ENCODE results near the gene PPP2R2D. TPM values are rescaled to one million over a fixed set of nuclear protein-coding genes. Genes with fewer than 3 reads are reported as not detected.
"Not testable (repeated sequence)": the region's sequence is repeated elsewhere in the genome, so short reads cannot be mapped to it uniquely, and the experiment has no call there.

Gene PPP2R2D
- total RNA-seq, 1 donor from 2014 or later = 53.4 TPM

DNA sequence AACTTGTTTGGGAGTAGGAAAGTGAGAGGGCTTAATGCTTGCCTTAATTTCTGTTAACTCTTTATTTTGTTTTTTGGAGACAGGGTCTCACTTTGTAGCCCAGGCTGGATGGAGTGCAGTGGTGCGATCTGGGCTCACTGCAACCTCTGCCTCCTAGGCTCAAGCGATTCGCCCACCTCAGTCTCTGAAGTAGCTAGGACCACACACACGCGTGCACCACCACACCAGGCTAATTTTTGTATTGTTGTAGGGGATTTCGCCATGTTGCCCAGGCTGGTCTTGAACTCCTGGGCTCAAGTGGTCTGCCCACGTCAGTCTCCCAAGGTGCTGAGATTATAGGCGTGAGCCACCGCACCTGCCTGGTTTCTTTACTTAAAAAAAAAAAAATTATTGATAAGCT lies 1.9 kb downstream of the PPP2R2D start:
- DNase-seq (ENCODE audit: low spot score in 2 of 2) (no peak), FAIRE-seq (no peak)

DNA sequence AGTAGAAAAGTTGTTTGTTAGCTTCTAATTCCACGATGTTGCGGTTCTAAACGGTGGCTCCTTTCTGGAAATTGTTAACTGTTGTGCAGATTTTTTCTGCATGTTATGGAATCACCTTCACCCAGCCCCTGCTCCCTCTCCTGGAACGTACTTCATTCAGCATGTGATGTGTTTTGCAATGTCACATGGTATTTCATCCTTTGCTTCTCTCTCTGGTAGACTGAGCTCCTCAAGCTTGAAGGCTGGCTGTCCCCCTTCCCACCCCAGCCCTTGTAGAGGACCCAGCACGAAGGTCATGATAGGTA lies 4.4 kb downstream of the PPP2R2D start:
- DNase-seq (ENCODE audit: low spot score in 2 of 2) (no peak), FAIRE-seq (no peak)

DNA sequence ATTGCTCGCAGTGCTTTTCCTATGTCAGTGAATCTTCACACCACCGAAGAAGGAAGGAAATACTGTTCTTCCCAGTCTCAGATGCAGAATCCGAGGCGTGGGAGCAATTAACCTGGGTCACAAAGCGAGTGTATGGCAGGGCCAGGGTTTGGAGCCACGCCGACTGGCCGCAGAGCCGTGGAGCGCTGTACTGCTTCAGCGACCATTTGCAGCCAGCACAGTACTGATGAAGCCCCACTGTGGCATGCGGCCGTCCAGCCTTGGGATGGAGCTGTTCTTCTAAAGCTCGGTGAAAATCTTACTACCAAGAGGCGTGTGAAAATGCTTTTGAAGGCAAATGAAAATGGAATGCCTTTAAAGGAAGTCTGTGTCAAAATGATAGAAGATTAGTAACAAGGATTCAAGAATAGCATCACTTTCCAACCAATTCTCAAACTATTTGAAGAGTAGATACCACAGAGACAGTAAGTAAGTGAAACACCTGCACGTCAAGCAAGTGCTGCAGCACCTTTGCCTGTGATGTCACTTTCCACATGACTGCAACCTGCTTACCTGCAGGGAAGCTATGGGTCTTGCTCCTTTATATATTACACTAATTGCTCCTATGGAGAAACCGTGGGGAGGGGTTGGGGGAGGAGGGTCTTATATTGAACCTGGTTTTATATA lies 4.9 kb downstream of the PPP2R2D start:
- no peak for DNase-seq (ENCODE audit: low spot score in 2 of 2)
- FAIRE-seq = no peak

DNA sequence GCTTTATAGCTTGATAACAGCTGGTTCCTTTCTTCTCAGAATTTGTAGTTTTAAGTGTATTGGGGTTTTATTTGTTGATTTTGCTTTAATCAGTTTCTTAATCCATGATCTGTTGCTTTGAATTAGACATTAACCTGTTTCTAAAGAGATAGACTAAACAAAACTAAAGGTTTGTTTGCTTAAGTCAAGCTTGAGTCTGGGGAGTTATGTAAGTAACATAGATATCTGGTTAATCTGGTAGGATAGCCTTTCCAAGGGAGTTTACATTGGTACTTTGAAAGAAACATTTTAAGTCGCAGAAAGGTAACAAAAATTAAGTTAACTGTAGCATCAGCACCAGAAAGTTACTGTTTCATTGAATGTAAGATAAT lies 5.4 kb downstream of the PPP2R2D start:
- DNase-seq (ENCODE audit: low spot score in 2 of 2) (no peak), FAIRE-seq (no peak)

DNA sequence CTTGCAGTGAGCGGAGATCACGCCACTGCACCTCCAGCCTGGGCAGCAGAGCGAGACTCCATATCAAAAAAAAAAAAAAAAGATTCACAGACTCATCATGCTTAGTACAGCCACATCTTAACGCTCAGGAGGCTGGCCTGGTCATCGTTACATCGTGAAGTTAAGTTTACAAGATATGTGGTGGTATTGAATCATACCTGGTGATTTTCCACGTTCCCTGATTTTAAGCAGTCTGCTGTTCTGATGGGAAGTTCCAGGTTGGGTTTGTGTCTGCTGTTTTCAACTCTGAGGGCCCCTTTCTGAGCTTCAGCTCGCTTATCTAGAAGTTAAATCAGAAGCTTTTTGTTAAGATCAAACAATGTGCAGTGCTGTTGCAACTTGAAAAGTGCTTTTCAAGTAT lies 6.9 kb downstream of the PPP2R2D start:
- DNase-seq (ENCODE audit: low spot score in 2 of 2) = no peak
- FAIRE-seq = no peak

DNA sequence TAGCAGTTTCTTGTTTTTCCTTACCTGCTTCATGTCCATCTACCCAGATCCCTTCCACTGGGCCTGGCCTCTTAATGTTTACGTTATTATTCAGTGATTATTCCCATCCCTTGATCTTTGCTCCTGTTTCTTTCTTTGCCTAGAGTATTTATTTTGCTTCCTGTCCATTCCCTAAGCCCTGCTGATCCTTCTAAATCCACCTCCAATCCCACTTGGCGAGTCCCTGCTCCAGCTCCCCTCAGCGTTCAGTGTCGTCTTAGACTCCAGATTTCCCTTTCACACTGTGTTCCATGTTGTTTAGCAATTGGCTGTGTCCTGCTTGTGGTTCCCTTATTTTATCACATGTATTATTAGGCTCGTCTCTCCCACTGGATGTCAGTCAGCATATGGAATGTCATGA lies 7.3 kb downstream of the PPP2R2D start:
- DNase-seq (ENCODE audit: low spot score in 2 of 2) (no peak), FAIRE-seq (no peak)

DNA sequence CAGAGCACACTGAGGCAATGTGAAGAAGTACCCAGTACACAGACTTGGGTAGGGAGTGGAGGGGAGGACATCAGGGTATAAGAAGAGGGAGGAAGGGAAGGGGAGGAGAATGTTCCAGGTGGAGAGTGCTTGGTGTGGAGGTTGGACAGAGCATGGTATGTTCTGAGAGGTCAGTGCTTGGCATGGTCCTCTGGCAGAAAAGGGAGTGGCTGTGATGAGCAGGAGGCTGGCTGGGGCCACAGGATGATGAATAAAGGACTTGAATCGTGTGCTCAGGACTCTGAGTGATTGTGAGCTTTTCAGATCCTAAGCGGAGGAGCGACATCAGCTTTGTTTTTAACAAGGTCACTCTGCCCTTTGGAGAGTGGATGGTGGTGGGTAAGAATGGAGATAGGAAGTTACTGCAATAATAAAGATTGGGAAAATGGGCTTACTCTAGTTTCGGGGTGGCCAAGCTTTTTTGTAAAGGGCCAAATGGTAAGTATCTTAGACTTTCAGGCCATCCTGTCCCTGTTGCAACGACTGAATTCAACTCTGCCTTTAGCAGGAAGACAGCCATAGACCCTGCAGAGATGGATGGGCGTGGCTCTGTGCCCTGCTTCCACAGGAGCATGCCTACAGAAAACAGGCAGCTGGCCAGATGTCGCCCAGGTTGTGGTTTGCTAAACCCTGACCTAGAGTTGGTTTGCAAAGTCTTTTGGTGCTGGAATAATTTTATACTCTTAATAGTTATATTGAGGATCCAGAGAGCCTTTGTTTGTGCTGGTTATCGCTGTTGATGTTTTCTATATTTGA lies 8.4 kb downstream of the PPP2R2D start:
- no peak for FAIRE-seq

DNA sequence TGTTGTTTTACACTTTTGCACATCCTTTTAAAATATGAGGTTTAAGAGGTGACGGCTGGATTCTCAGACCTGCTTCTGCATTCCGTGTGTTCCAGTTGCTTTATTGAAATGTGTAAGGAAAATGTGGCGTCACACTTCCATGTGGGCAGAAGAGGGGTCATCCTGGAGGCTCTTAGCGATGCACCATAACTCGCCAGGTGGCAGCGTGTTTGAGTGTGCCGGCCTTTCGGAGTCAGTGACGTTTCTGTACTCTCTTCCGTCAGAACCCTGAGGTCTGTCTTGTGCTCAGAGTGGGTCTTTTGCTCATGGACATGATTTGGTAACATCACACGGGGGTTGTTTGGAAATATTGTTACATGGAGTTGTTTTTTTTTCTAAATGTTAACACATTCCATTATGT lies 9.1 kb downstream of the PPP2R2D start:
- FAIRE-seq = no peak
- no peak for DNase-seq (ENCODE audit: low spot score in 2 of 2)

More for the DNA sequence above, 8.4 kb downstream of the PPP2R2D start:
- DNase-seq (ENCODE audit: low spot score in 2 of 2) = no peak

DNA sequence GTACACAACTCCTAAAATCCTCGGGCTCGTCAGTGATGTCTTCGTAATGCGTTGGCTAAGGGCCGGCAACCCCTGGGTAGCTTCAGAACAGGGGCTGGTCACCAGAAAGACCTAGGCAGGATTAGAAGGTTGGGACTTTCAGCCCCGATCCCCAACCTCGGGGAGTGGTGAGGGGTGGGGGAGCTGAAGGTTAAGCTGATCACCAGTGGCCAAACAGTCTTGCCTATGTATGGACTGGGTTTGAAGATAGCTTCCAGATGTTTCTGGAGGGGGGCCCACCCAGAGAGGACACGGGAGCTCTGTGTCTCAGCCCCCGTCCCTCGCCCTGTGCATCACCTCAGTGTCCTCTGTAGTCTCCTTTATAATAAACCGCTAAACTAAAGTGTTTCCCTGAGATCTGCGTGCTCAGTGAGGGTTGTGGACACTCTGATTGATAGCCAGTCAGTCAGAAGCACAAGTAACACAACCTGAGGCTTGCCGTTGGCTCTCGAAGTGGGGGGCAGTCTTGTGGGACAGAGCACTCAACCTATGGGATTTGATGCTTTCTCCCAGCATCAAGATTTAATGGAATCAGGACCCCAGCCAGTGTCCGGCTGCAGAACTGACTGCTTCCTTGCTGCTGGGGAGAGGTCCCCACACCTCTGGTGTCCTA lies 10.0 kb downstream of the PPP2R2D start:
- DNase-seq (ENCODE audit: low spot score in 2 of 2) (no peak), FAIRE-seq (no peak)

DNA sequence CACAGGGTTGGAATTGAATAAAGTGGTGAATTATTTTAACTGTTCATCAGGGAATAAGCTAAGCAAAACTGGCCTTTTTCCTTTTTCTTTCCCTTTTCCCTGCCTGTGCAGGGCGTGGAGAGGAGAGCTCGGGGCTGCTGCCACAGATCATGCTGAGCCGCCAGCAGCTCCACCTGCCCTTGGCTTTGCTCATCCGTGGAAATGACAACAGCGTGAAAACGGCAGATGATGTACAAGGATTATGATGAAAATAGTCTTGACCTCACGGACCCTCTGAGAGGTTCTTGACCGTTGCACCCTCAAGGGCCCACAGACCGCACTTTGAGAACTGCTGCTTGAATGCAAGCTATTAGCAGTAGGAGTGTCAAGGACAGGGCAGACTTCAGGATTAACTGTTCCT lies 10.6 kb downstream of the PPP2R2D start:
- DNase-seq (ENCODE audit: low spot score in 2 of 2) (no peak), FAIRE-seq (no peak)

DNA sequence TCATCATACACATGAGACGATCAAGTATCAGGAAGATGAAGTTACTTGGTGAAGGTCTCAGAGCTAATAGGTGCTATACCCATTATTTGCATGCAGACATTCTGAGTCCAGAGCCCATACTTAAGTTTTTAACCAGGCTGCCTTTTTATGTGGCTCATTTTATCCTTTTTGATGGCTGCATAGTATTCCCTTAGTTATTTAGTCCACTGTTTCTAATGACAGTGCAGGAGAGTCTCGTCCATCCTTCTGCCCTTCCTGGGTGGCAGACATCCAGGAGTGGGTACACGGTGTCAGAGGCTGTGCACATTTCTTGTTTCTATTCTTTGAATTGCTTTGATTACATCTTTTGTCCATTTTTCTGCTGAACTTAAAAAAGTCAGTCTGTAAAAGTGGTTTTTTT lies 11.8 kb downstream of the PPP2R2D start:
- DNase-seq (ENCODE audit: low spot score in 2 of 2) = no peak
- no peak for FAIRE-seq

DNA sequence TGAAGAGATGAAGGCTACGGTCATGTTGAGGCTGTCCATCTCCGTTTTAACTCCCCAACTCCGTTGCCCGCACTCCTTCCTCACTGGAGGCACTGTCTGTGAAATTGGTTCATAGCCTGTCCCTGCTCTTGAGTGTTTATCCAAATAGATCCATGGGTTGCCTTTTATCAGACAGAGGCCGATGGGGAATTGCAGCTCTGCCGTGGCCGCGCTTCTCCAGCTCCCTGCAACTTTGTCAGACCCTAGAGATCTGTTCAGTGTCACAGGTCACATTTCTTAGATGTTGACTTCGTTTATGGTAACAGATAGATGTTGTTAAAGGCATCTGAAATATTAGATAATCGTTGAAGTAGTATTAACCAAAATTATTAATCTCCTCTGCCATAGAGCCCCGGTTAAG lies 14.7 kb downstream of the PPP2R2D start:
- no peak for FAIRE-seq
- DNase-seq (ENCODE audit: low spot score in 2 of 2) = no peak

DNA sequence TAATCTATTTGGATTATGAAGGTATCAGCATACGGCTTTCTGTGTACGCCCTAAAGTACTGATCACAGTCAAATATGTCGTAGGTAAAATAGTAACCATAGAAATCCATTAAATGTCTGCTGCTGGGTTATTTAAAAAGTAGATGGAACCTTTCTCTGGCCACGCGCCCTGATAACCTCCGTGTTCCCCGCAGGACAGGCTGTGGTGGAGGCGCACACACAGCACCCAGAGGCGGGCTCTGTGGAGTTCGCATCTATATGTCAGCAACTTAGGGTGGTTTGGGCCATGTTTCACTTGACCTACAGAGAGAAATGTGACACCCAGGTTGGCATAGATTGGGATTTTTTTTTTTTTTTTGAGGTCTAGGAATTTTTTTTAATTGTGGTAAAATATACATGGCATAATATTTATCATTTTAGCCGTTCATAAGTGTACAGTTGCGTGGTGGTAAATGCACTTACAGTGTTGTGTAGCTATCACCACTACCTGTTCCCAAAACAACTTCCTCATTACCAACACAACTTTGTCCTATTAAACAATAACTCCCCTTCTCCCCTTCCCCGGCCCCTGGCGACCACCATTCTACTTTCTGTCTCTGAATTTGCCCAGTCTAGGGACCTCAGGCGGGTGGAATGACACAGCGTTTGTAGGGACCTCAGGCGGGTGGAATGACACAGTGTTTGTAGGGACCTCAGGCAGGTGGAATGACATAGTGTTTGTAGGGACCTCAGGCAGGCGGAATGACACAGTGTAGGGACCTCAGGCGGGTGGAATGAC lies 15.4 kb downstream of the PPP2R2D start:
- DNase-seq (ENCODE audit: low spot score in 2 of 2) (no peak), FAIRE-seq (no peak)

DNA sequence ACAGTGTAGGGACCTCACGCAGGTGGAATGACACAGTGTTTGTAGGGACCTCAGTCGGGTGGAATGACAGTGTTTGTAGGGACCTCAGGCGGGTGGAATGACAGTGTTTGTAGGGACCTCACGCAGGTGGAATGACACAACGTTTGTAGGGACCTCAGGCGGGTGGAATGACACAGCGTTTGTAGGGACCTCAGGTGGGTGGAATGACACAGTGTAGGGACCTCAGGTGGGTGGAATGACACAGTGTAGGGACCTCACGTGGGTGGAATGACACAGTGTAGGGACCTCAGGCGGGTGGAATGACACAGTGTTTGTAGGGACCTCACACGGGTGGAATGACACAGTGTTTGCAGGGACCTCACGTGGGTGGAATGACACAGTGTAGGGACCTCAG lies 16.0 kb downstream of the PPP2R2D start:
- DNase-seq (ENCODE audit: low spot score in 2 of 2); FAIRE-seq: not testable (repeated sequence)

DNA sequence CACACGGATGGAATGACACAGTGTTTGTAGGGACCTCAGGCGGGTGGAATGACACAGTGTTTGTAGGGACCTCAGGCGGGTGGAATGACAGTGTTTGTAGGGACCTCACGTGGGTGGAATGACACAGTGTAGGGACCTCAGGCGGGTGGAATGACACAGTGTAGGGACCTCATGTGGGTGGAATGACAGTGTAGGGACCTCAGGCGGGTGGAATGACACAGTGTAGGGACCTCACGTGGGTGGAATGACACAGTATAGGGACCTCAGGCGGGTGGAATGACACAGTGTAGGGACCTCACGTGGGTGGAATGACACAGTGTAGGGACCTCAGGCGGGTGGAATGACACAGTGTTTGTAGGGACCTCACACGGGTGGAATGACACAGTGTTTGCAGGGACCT lies 16.7 kb downstream of the PPP2R2D start:
- not testable (repeated sequence) for FAIRE-seq; DNase-seq (ENCODE audit: low spot score in 2 of 2)

DNA sequence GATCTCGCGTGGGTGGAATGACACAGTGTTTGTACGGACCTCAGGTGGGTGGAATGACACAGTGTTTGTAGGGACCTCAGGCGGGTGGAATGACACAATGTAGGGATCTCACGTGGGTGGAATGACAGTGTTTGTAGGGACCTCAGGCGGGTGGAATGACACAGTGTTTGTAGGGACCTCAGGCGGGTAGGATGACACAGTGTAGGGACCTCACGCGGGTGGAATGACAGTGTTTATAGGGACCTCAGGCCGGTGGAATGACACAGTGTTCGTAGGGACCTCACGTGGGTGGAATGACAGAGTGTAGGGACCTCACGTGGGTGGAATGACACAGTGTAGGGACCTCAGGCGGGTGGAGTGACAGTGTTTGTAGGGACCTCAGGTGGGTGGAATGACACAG lies 18.7 kb downstream of the PPP2R2D start:
- DNase-seq (ENCODE audit: low spot score in 2 of 2); FAIRE-seq: not testable (repeated sequence)

DNA sequence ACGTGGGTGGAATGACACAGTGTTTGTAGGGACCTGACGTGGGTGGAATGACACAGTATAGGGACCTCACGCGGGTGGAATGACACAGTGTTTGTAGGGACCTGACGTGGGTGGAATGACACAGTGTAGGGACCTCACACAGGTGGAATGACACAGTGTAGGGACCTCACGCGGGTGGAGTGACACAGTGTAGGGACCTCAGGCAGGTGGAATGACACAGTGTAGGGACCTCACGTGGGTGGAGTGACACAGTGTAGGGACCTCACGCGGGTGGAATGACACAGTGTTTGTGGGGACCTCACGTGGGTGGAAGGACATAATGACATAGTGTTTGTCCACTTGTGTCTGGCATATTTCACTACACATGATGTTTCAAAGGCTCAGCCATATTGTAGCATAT lies 19.3 kb downstream of the PPP2R2D start:
- DNase-seq (ENCODE audit: low spot score in 2 of 2) = no peak
- FAIRE-seq = no peak

DNA sequence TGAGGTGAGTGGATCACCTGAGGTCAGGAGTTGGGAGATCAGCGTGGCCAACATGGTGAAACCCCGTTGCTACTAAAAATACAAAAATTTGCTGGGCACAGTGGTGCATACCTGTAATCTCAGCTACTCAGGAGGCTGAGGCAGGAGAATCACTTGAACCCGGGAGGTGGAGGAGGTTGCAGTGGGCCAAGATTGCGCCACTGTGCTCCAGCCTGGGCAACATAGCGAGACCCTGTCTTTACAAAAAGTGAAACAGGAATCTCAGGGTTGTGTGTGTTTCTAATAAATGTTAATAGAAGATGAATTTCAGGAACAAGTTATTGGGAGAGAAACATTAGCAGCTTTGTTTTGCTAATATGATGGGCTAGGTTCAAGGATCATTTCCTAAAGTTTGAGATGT lies 19.9 kb downstream of the PPP2R2D start:
- no peak for DNase-seq (ENCODE audit: low spot score in 2 of 2)
- FAIRE-seq = no peak

DNA sequence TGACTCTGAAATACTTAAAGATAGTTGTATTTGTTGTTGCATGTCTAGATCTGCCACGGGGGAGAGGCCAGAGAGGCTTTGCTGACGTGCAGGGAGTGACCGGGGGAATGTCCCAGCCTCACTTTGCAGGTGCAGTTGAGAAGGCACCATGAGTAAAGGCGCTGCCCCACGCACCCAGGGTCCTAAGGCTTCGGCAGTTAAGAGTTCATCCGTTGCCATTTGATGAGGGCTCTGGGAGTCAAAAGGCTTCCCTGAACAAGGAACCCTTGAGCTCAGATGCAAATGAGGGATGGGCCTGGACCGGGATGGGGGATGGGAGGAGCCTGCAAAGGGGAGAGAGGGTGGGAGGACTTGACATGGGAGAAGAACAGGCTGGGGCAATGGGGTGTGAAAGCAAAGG lies 20.4 kb downstream of the PPP2R2D start:
- FAIRE-seq = no peak
- no peak for DNase-seq (ENCODE audit: low spot score in 2 of 2)

DNA sequence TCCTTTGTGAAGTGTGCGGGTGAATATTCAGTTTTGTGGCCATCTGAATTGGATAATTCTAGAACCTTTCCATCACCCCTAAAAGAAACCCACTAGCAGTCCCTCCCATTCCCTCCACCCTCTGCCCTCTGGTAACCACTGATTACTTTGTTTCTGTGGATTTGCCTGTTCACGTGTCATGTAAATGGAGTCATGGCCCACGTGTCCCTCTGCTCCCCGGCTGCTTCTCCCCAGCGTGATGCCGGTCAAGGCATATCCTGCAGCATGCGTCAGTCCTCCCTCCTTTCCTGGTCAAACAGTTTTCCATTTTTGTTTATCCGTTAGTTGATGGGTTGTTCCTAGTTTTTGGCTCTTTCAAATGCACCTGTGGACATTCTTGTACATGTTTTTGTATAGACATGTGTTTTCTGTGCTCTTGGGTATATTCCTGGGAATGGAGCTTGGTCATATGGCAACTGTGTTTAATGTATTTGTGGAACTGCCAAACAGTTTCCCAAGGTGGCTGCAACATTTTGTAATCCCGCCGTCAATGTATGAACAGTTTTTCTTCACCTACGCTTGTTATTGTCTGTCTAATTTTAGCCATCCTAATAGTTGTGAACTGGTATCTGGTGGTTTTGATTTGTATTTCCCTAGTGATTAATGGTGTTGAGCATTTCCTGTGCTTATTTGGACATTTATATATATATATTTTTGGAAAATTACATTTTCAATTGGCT lies 22.4 kb downstream of the PPP2R2D start:
- no peak for DNase-seq (ENCODE audit: low spot score in 2 of 2)
- FAIRE-seq = no peak

All from frontal cortex (tissue), 4 donors.